Endothelial cell (in vitro differentiated cells): ENCODE data around the gene TFE3. TPM values are rescaled to one million over a fixed set of nuclear protein-coding genes. Genes with fewer than 3 reads are reported as not detected.

Source experiments
- DNase-seq: peaks from one replicate; pipeline ENCODE4 v3.0.0; 2021; ENCODE audit warnings: low spot score
- H3K27ac Mint-ChIP-seq: one replicate; pipeline ENCODE4 v1.8.0; 2021; ENCODE audit warnings: mixed read lengths, inconsistent platforms; ENCODE audit not compliant: unreplicated experiment
- H3K27me3 Mint-ChIP-seq: one replicate; pipeline ENCODE4 v1.8.0; 2021; ENCODE audit warnings: mild to moderate bottlenecking, moderate library complexity, mixed read lengths, inconsistent platforms; ENCODE audit not compliant: unreplicated experiment
- H3K36me3 Mint-ChIP-seq: one replicate; pipeline ENCODE4 v1.8.0; 2021; ENCODE audit warnings: mild to moderate bottlenecking, low read depth, mixed read lengths, inconsistent platforms; ENCODE audit not compliant: unreplicated experiment
- H3K4me1 Mint-ChIP-seq: one replicate; pipeline ENCODE4 v1.8.0; 2021; ENCODE audit warnings: mild to moderate bottlenecking, mixed read lengths, inconsistent platforms; ENCODE audit not compliant: unreplicated experiment
- H3K4me3 Mint-ChIP-seq: one replicate; pipeline ENCODE4 v1.8.0; 2021; ENCODE audit warnings: mild to moderate bottlenecking, mixed read lengths, inconsistent platforms; ENCODE audit not compliant: unreplicated experiment
- H3K9me3 Mint-ChIP-seq: one replicate; pipeline ENCODE4 v1.8.0; 2021; ENCODE audit warnings: mixed read lengths, inconsistent platforms; ENCODE audit not compliant: unreplicated experiment
- total RNA-seq: library from RNA; stranded (reverse); fragmentation: NEBNext Ultra II Directional; extraction: Animal tissue kit (Norgen Biotek cat#: 25700); gene quantifications from one replicate; pipeline ENCODE4 v1.2.1, GENCODE V29; 2021; ENCODE audit not compliant: unreplicated experiment
- TF ChIP-seq, protein P1 (sequence below): fragments of 200-600 bp; sonication (generic); IDR thresholded peaks from one replicate; pipeline ENCODE4 v1.5.0; 2021; ENCODE audit warnings: antibody characterized with exemption; ENCODE audit not compliant: unreplicated experiment

TFE3 gene
- total RNA-seq, 1 donor from 2014 or later: 31.0 TPM

DNA sequence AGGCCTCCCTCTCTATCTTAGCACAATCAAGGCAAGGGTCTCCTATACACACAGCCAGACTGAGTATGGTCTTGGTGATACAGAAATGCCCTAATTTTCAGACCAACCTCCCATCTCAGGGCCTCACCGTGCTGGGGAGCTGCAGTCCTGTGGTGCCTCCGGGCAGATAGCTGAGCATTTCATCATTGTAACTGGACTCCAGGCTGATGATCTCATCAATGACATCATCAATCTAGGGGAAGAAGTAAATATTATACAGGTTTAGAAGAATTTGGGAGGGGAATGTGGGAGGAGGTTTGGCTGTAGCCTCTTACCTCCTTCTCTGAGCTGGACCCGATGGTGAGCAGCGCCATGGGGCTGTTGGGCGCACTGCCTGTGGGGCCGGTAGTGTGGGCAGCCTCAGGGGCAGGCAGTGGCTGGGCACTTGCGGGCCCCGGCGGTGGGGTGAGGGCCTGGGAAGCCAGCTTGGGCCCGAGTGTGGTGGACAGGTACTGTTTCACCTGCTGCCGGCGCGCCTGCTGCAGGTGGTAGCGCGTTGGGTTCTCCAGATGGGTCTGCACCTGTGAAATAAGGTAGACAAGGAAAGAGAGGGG, 5.2 kb downstream of the TFE3 start:
- peaks cover 9% of the 10 kb centered on the region for H3K27me3 Mint-ChIP-seq
- TF ChIP-seq, protein P1, sequence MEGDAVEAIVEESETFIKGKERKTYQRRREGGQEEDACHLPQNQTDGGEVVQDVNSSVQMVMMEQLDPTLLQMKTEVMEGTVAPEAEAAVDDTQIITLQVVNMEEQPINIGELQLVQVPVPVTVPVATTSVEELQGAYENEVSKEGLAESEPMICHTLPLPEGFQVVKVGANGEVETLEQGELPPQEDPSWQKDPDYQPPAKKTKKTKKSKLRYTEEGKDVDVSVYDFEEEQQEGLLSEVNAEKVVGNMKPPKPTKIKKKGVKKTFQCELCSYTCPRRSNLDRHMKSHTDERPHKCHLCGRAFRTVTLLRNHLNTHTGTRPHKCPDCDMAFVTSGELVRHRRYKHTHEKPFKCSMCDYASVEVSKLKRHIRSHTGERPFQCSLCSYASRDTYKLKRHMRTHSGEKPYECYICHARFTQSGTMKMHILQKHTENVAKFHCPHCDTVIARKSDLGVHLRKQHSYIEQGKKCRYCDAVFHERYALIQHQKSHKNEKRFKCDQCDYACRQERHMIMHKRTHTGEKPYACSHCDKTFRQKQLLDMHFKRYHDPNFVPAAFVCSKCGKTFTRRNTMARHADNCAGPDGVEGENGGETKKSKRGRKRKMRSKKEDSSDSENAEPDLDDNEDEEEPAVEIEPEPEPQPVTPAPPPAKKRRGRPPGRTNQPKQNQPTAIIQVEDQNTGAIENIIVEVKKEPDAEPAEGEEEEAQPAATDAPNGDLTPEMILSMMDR: no peak
- H3K4me1 Mint-ChIP-seq: peaks cover 28% of the 10 kb centered on the region
- H3K4me3 Mint-ChIP-seq: peak overlapping the region; percentile 47
- peaks cover 18% of the 10 kb centered on the region for H3K36me3 Mint-ChIP-seq
- peak overlapping the region; percentile 48 for H3K27ac Mint-ChIP-seq
- DNase-seq: no peak
- H3K9me3 Mint-ChIP-seq: no peaks in the 10 kb centered on the region

DNA sequence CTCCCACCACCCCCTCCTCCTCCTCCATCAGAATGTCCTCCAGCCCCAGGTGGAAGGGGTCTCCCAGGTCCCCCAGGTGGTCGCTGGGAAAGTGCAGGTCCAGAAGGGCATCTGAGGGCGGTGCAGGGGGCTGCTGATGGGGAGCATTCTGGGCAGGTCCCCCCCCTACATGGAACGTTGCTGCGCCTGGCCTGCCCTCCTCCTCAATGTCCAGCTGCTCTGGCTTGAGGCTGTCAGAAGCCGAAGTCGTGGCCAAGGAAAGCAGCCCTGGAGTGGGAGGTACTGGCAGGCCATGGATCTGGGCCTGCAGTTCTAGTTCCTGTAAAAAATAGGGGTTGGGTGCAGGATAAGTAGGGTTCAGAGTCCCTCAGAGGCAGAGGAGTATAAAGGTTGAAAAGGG, 12.9 kb downstream of the TFE3 start:
- no peak overlapping the region for H3K4me3 Mint-ChIP-seq

GRCh38 chrX:49029876-49030275, 13.3 kb downstream of the TFE3 start:
- Mint-ChIP-seq H3K27me3 (peaks cover 4% of the 10 kb centered on the region), H3K9me3 (no peaks in the 10 kb centered on the region), H3K4me1 (peaks cover 4% of the 10 kb centered on the region), H3K27ac (no peak overlapping the region), H3K4me3 (no peak overlapping the region), H3K36me3 (peaks cover 15% of the 10 kb centered on the region)
- TF ChIP-seq, protein P1: no peak
- DNase-seq: no peak

More for the DNA sequence above, 12.9 kb downstream of the TFE3 start:
- peaks cover 4% of the 10 kb centered on the region for H3K4me1 Mint-ChIP-seq
- peaks cover 4% of the 10 kb centered on the region for H3K27me3 Mint-ChIP-seq
- TF ChIP-seq, protein P1: no peak
- peaks cover 15% of the 10 kb centered on the region for H3K36me3 Mint-ChIP-seq
- no peak overlapping the region for H3K27ac Mint-ChIP-seq
- no peak for DNase-seq
- no peaks in the 10 kb centered on the region for H3K9me3 Mint-ChIP-seq

GRCh38 chrX:49019599-49020249, 23.4 kb downstream of the TFE3 start:
- Mint-ChIP-seq H3K4me3 (no peak overlapping the region), H3K27ac (no peak overlapping the region), H3K27me3 (no peaks in the 10 kb centered on the region), H3K9me3 (no peaks in the 10 kb centered on the region), H3K36me3 (no peaks in the 10 kb centered on the region), H3K4me1 (no peaks in the 10 kb centered on the region)
- TF ChIP-seq, protein P1: no peak
- no peak for DNase-seq

DNA sequence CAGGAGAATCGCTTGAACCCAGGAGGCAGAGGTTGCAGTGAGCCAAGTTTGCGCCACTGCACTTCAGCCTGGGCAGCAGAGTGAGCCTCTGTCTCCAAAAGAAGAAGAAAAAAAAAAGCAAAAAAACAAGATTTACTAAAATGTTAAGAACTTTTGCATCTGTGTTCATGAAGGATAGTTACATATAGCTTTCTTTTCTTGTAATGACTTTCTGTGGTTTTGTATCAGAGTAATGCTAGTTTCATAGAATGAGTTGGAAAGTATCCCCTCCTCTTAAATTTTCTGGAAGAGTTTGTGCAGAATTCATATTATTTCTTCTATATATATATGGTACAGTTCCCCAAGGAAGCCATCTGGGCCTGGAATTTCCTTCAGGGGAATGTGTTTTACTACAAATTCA, 24.1 kb downstream of the TFE3 start:
- TF ChIP-seq, protein P1: no peak
- H3K27ac Mint-ChIP-seq: no peak overlapping the region
- H3K4me3 Mint-ChIP-seq: no peak overlapping the region
- DNase-seq: no peak
- no peaks in the 10 kb centered on the region for H3K27me3 Mint-ChIP-seq
- no peaks in the 10 kb centered on the region for H3K36me3 Mint-ChIP-seq
- no peaks in the 10 kb centered on the region for H3K9me3 Mint-ChIP-seq
- no peaks in the 10 kb centered on the region for H3K4me1 Mint-ChIP-seq
